ENCODE data around the gene PRR20G.

GRCh38 chr3:127247292-127247691, 40.6 kb downstream of the PRR20G start:
- TF ChIP-seq CBX1 (IDR thresholded peaks at IDR 0.05; ENCODE audit: low read depth) (no peak), EGR1 (conservative IDR thresholded peaks at IDR 0.05) (no peak), NFYB (IDR thresholded peaks at IDR 0.05; ENCODE audit: extremely low read depth, insufficient read length) (no peak), TEAD4 (IDR thresholded peaks at IDR 0.05; ENCODE audit: low read length) (no peak), TEAD4 (CRISPR knock-in tag; IDR thresholded peaks at IDR 0.05; ENCODE audit: borderline replicate concordance) (no peak)
